Measurements from ENCODE around the gene DDX27.

DNA sequence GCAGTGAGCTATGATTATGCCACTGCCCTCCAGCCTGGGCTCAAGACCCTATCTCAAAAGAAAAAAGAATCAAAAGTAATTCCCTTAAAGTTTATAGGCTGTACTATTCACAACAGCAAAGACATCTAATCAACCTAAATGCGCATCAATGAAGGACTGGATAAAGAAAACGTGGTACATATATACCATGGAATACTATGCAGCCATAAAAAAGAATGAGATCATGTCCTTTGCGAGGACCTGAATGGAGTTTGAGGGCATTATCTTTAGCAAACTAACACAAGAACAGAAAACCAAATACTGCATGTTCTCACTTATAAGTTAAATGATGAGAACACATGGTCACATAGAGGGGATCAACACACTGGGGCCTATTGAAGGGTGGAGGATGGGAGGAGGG, 42.0 kb downstream of the DDX27 start:
- no peak for TF ChIP-seq EZH2phosphoT487 (IDR thresholded peaks at IDR 0.05; ENCODE audit: borderline replicate concordance, low read length)
- TF ChIP-seq, protein P1, sequence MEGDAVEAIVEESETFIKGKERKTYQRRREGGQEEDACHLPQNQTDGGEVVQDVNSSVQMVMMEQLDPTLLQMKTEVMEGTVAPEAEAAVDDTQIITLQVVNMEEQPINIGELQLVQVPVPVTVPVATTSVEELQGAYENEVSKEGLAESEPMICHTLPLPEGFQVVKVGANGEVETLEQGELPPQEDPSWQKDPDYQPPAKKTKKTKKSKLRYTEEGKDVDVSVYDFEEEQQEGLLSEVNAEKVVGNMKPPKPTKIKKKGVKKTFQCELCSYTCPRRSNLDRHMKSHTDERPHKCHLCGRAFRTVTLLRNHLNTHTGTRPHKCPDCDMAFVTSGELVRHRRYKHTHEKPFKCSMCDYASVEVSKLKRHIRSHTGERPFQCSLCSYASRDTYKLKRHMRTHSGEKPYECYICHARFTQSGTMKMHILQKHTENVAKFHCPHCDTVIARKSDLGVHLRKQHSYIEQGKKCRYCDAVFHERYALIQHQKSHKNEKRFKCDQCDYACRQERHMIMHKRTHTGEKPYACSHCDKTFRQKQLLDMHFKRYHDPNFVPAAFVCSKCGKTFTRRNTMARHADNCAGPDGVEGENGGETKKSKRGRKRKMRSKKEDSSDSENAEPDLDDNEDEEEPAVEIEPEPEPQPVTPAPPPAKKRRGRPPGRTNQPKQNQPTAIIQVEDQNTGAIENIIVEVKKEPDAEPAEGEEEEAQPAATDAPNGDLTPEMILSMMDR (IDR thresholded peaks at IDR 0.05; ENCODE audit: low read depth, low read length, poor library complexity, severe bottlenecking) = no peak

All from DOHH2 (cell line).